ENCODE results near the gene POGZ.

Gene POGZ

GRCh38 chr1:151369621-151370048, 89.7 kb downstream of the POGZ start:
- TF ChIP-seq CTCF (IDR thresholded peaks at IDR 0.05; ENCODE audit: insufficient read depth, low read length, missing control alignments), result no peak
- POLR2A ChIA-PET, result no interaction called here
- DNase-seq (ENCODE audit: low read depth, low spot score), result no peak
- CTCF ChIA-PET, result interaction anchor here (1.9 kb wide), 1 partner anchor 29 kb away, joined by 8 read pairs; no protein-coding TSS in a partner anchor
- H3K4me3 ChIP-seq (ENCODE audit: low read depth, low read length), result no peak overlapping the region

GRCh38 chr1:151369302-151369610, 90.0 kb downstream of the POGZ start:
- H3K4me3 ChIP-seq (ENCODE audit: low read depth, low read length), result no peak overlapping the region
- ChIA-PET CTCF (interaction anchor here (1.9 kb wide), 1 partner anchor 29 kb away, joined by 8 read pairs; no protein-coding TSS in a partner anchor), POLR2A (no interaction called here)

GRCh38 chr1:151368393-151369301, 90.6 kb downstream of the POGZ start:
- no peak for DNase-seq (ENCODE audit: low read depth, low spot score)
- CTCF ChIA-PET, result interaction anchor here (1.1 to 1.9 kb wide), 4 partner anchors 28 to 68 kb away, joined by 3 to 8 read pairs (median 4); no protein-coding TSS in a partner anchor
- POLR2A ChIA-PET, result no interaction called here
- TF ChIP-seq CTCF (IDR thresholded peaks at IDR 0.05; ENCODE audit: insufficient read depth, low read length, missing control alignments), result no peak
- no peak overlapping the region for H3K4me3 ChIP-seq (ENCODE audit: low read depth, low read length)

More at GRCh38 chr1:151369302-151369610, 90.0 kb downstream of the POGZ start:
- no peak for TF ChIP-seq CTCF (IDR thresholded peaks at IDR 0.05; ENCODE audit: insufficient read depth, low read length, missing control alignments)
- no peak for DNase-seq (ENCODE audit: low read depth, low spot score)

GRCh38 chr1:151367658-151368392, 91.5 kb downstream of the POGZ start:
- POLR2A ChIA-PET, result no interaction called here

GRCh38 chr1:151364996-151365395, 94.3 kb downstream of the POGZ start:
- DNase-seq (ENCODE audit: low read depth, low spot score), result no peak
- TF ChIP-seq CTCF (IDR thresholded peaks at IDR 0.05; ENCODE audit: insufficient read depth, low read length, missing control alignments), result no peak
- no peak overlapping the region for H3K4me3 ChIP-seq (ENCODE audit: low read depth, low read length)
- ChIA-PET POLR2A (no interaction called here), CTCF (interaction anchor here (1.2 to 1.7 kb wide), 2 partner anchors 24 to 65 kb away, joined by 4 to 10 read pairs; no protein-coding TSS in a partner anchor)

More at GRCh38 chr1:151367658-151368392, 91.5 kb downstream of the POGZ start:
- DNase-seq (ENCODE audit: low read depth, low spot score), result no peak
- no peak overlapping the region for H3K4me3 ChIP-seq (ENCODE audit: low read depth, low read length)
- CTCF ChIA-PET, result interaction anchor here (0.6 to 1.9 kb wide), 4 partner anchors 27 to 371 kb away, joined by 3 to 5 read pairs (median 4); no protein-coding TSS in a partner anchor
- TF ChIP-seq CTCF (IDR thresholded peaks at IDR 0.05; ENCODE audit: insufficient read depth, low read length, missing control alignments), result no peak

Data from AG04449 (cell line).